Measurements from ENCODE around the gene CAMK2A. TPM values are rescaled to one million over a fixed set of nuclear protein-coding genes. Genes with fewer than 3 reads are reported as not detected.
A peak's percentile ranks its signal among the peaks of the same experiment; 100 is the strongest.

CAMK2A gene
- total and polyA plus RNA-seq, 2 of the 4 experiments (the other 2 are of a cell fraction), result 0.18 to 0.19 TPM

DNA sequence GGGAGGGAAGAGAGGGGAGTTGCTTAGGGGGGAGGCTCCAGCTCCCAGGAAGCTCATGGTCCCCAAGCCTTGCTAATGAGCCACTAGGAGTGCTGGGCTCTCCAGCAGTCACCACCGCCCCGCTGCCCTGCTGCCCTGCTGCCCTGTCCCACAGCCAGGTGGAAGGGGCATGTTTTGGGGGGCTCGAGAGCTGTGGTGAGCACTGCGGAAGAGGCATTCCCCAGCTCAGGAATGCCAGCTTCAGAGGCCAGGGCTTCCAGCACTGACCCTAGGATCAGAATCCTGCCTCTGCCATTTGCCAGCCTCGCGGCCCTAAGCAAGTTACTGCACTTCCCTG lies 82.8 kb downstream of the CAMK2A start:
- no peak overlapping the region for H3K56ac ChIP-seq (ENCODE audit: extremely low read depth, insufficient read depth, low read length)
- no peak overlapping the region for H3K4me3 ChIP-seq (ENCODE audit: insufficient read depth, low read depth, low read length)
- dilution Hi-C loops (cut with HindIII; ENCODE audit: low sequenced_read_pairs, unreplicated experiment), result no loop called here
- in situ Hi-C loops (cut with MboI; ENCODE audit: low sequenced_read_pairs), result loop anchor here (5.0 to 25.0 kb wide), 2 partner anchors 34 to 569 kb away; no protein-coding TSS in a partner anchor
- CTCF ChIA-PET, result interaction anchor here (1.0 to 1.5 kb wide), 4 partner anchors 12 to 71 kb away, joined by 3 to 5 read pairs (median 4); no protein-coding TSS in a partner anchor
- no peak overlapping the region for H2BK15ac ChIP-seq (ENCODE audit: low read depth, low read length)
- POLR2A ChIA-PET (ENCODE audit: unreplicated experiment), result no interaction called here
- H3K27me3 ChIP-seq (ENCODE audit: control insufficient read depth, insufficient read depth, low read length), result no peaks in the 10 kb centered on the region; the same call in 1 of the 2 replicates
- no peak overlapping the region for H3K18ac ChIP-seq (ENCODE audit: low read depth, low read length)
- peaks cover 11% of the 10 kb centered on the region for H3K4me1 ChIP-seq (ENCODE audit: control insufficient read depth, insufficient read depth, low read length)
- H2BK20ac ChIP-seq (ENCODE audit: low read depth, low read length), result no peak overlapping the region
- no peak overlapping the region for H2BK5ac ChIP-seq (ENCODE audit: low read depth, low read length, poor library complexity, severe bottlenecking)
- no peak overlapping the region for H3K9ac ChIP-seq (ENCODE audit: low read depth, low read length)
- no TSS peak for BruUV-seq (replicated peaks)
- TF ChIP-seq NFE2L2 (IDR thresholded peaks at IDR 0.05; ENCODE audit: low read depth, low read length) (no peak), POLR2A (IDR thresholded peaks at IDR 0.05; ENCODE audit: low read depth, low read length) (no peak), RCOR1 (IDR thresholded peaks at IDR 0.05; ENCODE audit: insufficient replicate concordance, low read length) (no peak), USF2 (IDR thresholded peaks at IDR 0.05; ENCODE audit: low read depth, low read length) (no peak), MAFK (IDR thresholded peaks at IDR 0.05; ENCODE audit: low read depth, low read length) (no peak), SMC3 (IDR thresholded peaks at IDR 0.05; ENCODE audit: low read depth, low read length) (no peak), MAZ (IDR thresholded peaks at IDR 0.05; ENCODE audit: borderline replicate concordance, low read depth, low read length) (no peak), MXI1 (IDR thresholded peaks at IDR 0.05; ENCODE audit: borderline replicate concordance, low read depth, low read length) (no peak), CHD1 (IDR thresholded peaks at IDR 0.05; ENCODE audit: low read depth, low read length) (no peak), CEBPB (IDR thresholded peaks at IDR 0.05; ENCODE audit: low read depth, low read length) (no peak), RFX5 (IDR thresholded peaks at IDR 0.05; ENCODE audit: low read depth, low read length) (no peak), RAD21 (IDR thresholded peaks at IDR 0.05; ENCODE audit: low read length) (no peak), FOS (IDR thresholded peaks at IDR 0.05; ENCODE audit: low read depth, low read length) (no peak), BHLHE40 (IDR thresholded peaks at IDR 0.05; ENCODE audit: low read depth, low read length) (no peak)
- TF ChIP-seq, protein P1, sequence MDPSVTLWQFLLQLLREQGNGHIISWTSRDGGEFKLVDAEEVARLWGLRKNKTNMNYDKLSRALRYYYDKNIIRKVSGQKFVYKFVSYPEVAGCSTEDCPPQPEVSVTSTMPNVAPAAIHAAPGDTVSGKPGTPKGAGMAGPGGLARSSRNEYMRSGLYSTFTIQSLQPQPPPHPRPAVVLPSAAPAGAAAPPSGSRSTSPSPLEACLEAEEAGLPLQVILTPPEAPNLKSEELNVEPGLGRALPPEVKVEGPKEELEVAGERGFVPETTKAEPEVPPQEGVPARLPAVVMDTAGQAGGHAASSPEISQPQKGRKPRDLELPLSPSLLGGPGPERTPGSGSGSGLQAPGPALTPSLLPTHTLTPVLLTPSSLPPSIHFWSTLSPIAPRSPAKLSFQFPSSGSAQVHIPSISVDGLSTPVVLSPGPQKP (IDR thresholded peaks at IDR 0.05; ENCODE audit: borderline replicate concordance, low read depth, low read length), result no peak
- TF ChIP-seq, protein P2, sequence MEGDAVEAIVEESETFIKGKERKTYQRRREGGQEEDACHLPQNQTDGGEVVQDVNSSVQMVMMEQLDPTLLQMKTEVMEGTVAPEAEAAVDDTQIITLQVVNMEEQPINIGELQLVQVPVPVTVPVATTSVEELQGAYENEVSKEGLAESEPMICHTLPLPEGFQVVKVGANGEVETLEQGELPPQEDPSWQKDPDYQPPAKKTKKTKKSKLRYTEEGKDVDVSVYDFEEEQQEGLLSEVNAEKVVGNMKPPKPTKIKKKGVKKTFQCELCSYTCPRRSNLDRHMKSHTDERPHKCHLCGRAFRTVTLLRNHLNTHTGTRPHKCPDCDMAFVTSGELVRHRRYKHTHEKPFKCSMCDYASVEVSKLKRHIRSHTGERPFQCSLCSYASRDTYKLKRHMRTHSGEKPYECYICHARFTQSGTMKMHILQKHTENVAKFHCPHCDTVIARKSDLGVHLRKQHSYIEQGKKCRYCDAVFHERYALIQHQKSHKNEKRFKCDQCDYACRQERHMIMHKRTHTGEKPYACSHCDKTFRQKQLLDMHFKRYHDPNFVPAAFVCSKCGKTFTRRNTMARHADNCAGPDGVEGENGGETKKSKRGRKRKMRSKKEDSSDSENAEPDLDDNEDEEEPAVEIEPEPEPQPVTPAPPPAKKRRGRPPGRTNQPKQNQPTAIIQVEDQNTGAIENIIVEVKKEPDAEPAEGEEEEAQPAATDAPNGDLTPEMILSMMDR (conservative IDR thresholded peaks at IDR 0.05; ENCODE audit: low read depth, low read length), result no peak
- H3K36me3 ChIP-seq (ENCODE audit: control insufficient read depth, insufficient read depth, low read length), result no peaks in the 10 kb centered on the region
- intact Hi-C loops (cut with micrococcal nuclease), result no loop called here
- no peak overlapping the region for H3K23ac ChIP-seq (ENCODE audit: low read depth, low read length)
- H4K8ac ChIP-seq (ENCODE audit: low read depth in 2 of 2, low read length in 2 of 2), result no peak overlapping the region
- H2AK9ac ChIP-seq (replicated peaks; ENCODE audit: low read depth, low read length, poor library complexity), result peak overlapping the region; percentile 71
- H2BK120ac ChIP-seq (ENCODE audit: low read depth, low read length), result no peak overlapping the region
- H4K20me1 ChIP-seq (ENCODE audit: insufficient read depth, low read length), result no peaks in the 10 kb centered on the region
- DNase-seq (no peak), ATAC-seq (ENCODE audit: low read depth) (no peak)
- H3K9me1 ChIP-seq (ENCODE audit: insufficient read depth, low read length), result peaks cover 6% of the 10 kb centered on the region; the same call in 1 of the 2 replicates
- WGBS, 2 experiments (ENCODE audit: extremely low coverage in 2 of 2, insufficient read length in 1 of 2), result 89% methylated on average over 4 of the region's 6 CpGs; no CpG with 5 or more reads in 1 of the 2 experiments
- no peaks in the 10 kb centered on the region for H3K79me1 ChIP-seq (ENCODE audit: low read depth in 1 of 2, low read length in 2 of 2)
- H4K91ac ChIP-seq (ENCODE audit: insufficient read depth, low read depth, low read length), result no peak overlapping the region
- peak overlapping the region; percentile 45 for H2AFZ ChIP-seq (replicated peaks; ENCODE audit: low read length, poor library complexity)
- no peak overlapping the region for H4K5ac ChIP-seq (ENCODE audit: low read depth, low read length)
- H3K14ac ChIP-seq (replicated peaks; ENCODE audit: low read depth, low read length), result no peak overlapping the region
- H3K4ac ChIP-seq (ENCODE audit: low read depth, low read length), result peak overlapping the region; percentile 8; the same call in 1 of the 2 replicates
- H3K27ac ChIP-seq (ENCODE audit: insufficient read depth, low read length), result no peak overlapping the region
- no peak overlapping the region for H3K4me2 ChIP-seq (ENCODE audit: low read depth, low read length)
- H2AK5ac ChIP-seq (ENCODE audit: low read depth, low read length), result no peak overlapping the region
- no peaks in the 10 kb centered on the region for H3K9me3 ChIP-seq (ENCODE audit: control insufficient read depth, insufficient read depth, low read length)

All from IMR-90 (cell line).